ENCODE data around the gene ABCA7. TPM values are rescaled to one million over a fixed set of nuclear protein-coding genes. Genes with fewer than 3 reads are reported as not detected.

The ABCA7 gene
- total RNA-seq, 1 experiment from 2014 or later = 91.4 TPM

DNA sequence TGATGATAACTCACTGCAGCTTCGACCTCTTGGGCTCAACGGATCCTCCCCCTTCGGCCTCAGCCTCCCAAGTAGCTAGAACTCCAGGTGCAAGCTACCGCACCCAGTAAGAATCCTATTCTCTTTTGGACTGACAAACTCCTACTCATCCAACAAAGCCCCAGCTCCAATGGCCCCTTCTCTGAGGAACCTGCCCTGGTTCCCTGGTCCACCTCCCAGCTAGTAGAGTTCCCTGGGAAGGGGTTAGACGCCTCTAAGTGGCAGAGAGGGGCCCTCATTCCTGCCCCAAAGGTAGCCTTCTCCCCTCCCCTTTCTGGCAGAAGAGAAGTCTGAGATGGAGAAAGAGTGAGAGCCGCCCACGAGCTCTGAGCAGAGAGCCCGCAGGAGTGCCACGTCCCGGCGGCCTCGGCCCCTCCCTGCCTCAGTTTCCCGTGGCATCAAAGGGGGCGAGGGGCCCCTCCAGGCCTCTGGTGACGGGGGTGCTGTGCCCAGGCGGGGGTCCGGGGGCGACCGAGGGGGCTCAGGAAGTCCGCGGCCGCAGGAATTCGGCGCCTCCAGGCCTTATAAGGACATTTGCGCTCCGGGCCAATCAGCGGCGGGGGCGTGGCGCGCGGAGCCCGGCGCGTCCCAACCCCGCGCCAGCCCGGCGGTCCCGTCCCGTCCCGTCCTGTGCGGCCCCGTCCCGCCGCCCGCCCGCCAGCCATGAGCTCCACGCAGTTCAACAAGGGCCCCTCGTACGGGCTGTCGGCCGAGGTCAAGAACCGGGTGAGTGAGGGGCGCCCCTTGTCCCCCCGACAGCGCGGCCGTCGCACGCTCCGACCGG, 13.7 kb upstream of the ABCA7 start, which contains the start of gene CNN2 (continued):
- TF ChIP-seq, protein P1, sequence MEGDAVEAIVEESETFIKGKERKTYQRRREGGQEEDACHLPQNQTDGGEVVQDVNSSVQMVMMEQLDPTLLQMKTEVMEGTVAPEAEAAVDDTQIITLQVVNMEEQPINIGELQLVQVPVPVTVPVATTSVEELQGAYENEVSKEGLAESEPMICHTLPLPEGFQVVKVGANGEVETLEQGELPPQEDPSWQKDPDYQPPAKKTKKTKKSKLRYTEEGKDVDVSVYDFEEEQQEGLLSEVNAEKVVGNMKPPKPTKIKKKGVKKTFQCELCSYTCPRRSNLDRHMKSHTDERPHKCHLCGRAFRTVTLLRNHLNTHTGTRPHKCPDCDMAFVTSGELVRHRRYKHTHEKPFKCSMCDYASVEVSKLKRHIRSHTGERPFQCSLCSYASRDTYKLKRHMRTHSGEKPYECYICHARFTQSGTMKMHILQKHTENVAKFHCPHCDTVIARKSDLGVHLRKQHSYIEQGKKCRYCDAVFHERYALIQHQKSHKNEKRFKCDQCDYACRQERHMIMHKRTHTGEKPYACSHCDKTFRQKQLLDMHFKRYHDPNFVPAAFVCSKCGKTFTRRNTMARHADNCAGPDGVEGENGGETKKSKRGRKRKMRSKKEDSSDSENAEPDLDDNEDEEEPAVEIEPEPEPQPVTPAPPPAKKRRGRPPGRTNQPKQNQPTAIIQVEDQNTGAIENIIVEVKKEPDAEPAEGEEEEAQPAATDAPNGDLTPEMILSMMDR (IDR thresholded peaks at IDR 0.05 in 2 of 3, conservative IDR thresholded peaks at IDR 0.05 in 1 of 3; ENCODE audit: borderline replicate concordance in 1 of 3, insufficient read depth in 1 of 3, low read depth in 2 of 3, low read length in 2 of 3) = no peak
- peak; percentile 99 for TF ChIP-seq SRF (IDR thresholded peaks at IDR 0.05; ENCODE audit: low read depth)
- no peak for TF ChIP-seq TCF7L2 (IDR thresholded peaks at IDR 0.05; ENCODE audit: borderline replicate concordance, extremely low read depth, insufficient read depth, insufficient read length)
- no peak for TF ChIP-seq ELF1 (IDR thresholded peaks at IDR 0.05; ENCODE audit: borderline replicate concordance, low read depth)

DNA sequence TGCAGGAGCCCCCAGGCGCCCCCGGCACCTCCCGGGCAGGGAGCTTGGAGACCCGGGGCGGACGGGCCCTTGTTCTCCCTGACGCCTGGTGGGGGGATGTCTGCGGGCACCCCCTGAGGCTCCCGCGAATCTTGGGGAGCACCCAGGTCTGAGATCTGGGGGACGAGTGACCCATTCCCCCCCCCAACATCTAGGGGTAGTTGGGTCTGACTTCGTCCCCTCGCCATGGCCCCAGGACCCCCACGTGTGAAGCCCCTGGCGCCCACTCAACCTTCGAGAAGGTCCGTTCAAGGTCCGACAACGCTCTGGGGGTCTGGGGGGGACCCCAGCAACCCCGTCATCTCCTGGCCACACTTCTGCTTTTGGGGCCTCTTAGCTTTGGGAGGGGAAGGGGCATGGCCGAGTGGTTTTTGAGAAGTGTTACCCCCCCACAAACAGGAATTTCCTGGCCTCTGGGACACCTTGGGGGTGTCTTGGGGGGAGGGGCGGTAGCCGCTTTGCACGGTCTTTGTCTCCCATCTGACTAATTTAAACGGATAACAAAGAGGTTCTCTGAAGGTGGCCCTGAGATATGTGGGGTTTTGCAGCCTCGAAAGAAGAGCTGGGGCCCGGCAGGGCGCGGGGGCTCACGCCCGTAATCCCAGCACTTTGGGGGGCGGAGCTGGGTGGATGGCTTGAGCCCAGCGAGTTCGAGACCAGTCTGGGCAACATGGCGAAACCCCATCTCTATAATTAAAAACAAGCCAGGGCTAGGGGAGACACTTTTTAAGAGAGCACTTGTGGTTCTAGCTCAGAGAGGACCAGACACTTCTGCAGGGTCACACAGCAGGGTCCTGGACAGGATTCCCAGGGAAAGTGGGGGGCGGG, 12.9 kb upstream of the ABCA7 start:
- H3K4me1 ChIP-seq (ENCODE audit: control insufficient read depth in 1 of 2, insufficient read depth in 2 of 2, low read length in 2 of 2) = peaks cover 26 to 40% of the 10 kb centered on the region in 2 experiments
- H3K27me3 ChIP-seq (ENCODE audit: insufficient read depth, low read length) = no peaks in the 10 kb centered on the region
- peak overlapping the region; percentile 98 for H3K9ac ChIP-seq (ENCODE audit: low read length)
- H3K4me3 ChIP-seq (replicated peaks in 1 of 2; ENCODE audit: low read depth in 1 of 2, low read length in 2 of 2) = peak overlapping the region; percentile 95 to 99
- peaks cover 43% of the 10 kb centered on the region for H3K79me2 ChIP-seq (ENCODE audit: insufficient read depth, low read length)
- H3K9me3 ChIP-seq (ENCODE audit: control insufficient read depth in 1 of 2, insufficient read depth in 1 of 2, low read depth in 1 of 2, low read length in 2 of 2) = no peaks in the 10 kb centered on the region
- no peak overlapping the region for H2AFZ ChIP-seq (ENCODE audit: low read depth, low read length, poor library complexity, severe bottlenecking)
- peaks cover 11 to 14% of the 10 kb centered on the region in 2 experiments; a peak in 3 of 4 replicates for H3K36me3 ChIP-seq (ENCODE audit: control insufficient read depth in 1 of 2, insufficient read depth in 2 of 2, low read length in 2 of 2)
- no peaks in the 10 kb centered on the region for H4K20me1 ChIP-seq (ENCODE audit: insufficient read depth)
- ChIA-PET RAD21 (ENCODE audit: low non-redundant PET in 1 of 2, low total read pairs in 2 of 2, uncharacterized antibody in 2 of 2, unreplicated experiment in 2 of 2) (interaction anchor here (0.6 to 1.5 kb wide), 6 partner anchors 13 to 242 kb away, joined by 3 to 7 read pairs (median 3); partner anchors contain the start of genes ABCA7 (in 1 of the 2) and CIRBP (in 1 of the 2)), CTCF (interaction anchor here (0.6 to 2.9 kb wide), 5 partner anchors 13 to 239 kb away, joined by 3 to 9 read pairs (median 3); partner anchors contain the start of gene ABCA7), POLR2A (interaction anchor here (1.1 to 7.3 kb wide), 4 partner anchors 14 to 242 kb away, joined by 3 to 85 read pairs (median 7); partner anchors contain the start of genes ABCA7 and CIRBP)
- TSS peak; percentile 87 for BruUV-seq (replicated peaks)
- DNase-seq (ENCODE audit: low read depth, low spot score) = no peak
- H3K4me2 ChIP-seq (ENCODE audit: low read length) = peak overlapping the region; percentile 96
- ATAC-seq = peak; percentile 5; the same call in 1 of the 2 replicates
- peak overlapping the region; percentile 99 for H3K27ac ChIP-seq (ENCODE audit: low read depth, low read length)
- intact Hi-C loops (cut with micrococcal nuclease) = loop anchor here (2.0 to 10.0 kb wide), 3 partner anchors 14 to 218 kb away; partner anchors contain the start of genes ABCA7, ATP5F1D, GPX4 and MIDN
- H3K9me2 ChIP-seq (ENCODE audit: insufficient read depth) = no peaks in the 10 kb centered on the region
- TF ChIP-seq YY1 (IDR thresholded peaks at IDR 0.05; ENCODE audit: extremely low read depth, insufficient replicate concordance, low read depth, low read length) (no peak), CEBPB (IDR thresholded peaks at IDR 0.05; ENCODE audit: low read depth) (no peak), SIN3A (IDR thresholded peaks at IDR 0.05; ENCODE audit: low read depth) (no peak; the same call in 1 of the 2 replicates), CBX3 (IDR thresholded peaks at IDR 0.05; ENCODE audit: low read depth) (no peak), JUND (IDR thresholded peaks at IDR 0.05) (no peak), EGR1 (IDR thresholded peaks at IDR 0.05; ENCODE audit: low read depth) (no peak), POLR2AphosphoS5 (IDR thresholded peaks at IDR 0.05; ENCODE audit: low read depth, low read length) (no peak), TCF7L2 (IDR thresholded peaks at IDR 0.05; ENCODE audit: borderline replicate concordance, extremely low read depth, insufficient read depth, insufficient read length) (no peak)
- TF ChIP-seq, protein P2, sequence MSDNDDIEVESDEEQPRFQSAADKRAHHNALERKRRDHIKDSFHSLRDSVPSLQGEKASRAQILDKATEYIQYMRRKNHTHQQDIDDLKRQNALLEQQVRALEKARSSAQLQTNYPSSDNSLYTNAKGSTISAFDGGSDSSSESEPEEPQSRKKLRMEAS (IDR thresholded peaks at IDR 0.05) = no peak; the same call in 1 of the 2 replicates
- TF ChIP-seq, protein P3, sequence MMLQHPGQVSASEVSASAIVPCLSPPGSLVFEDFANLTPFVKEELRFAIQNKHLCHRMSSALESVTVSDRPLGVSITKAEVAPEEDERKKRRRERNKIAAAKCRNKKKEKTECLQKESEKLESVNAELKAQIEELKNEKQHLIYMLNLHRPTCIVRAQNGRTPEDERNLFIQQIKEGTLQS (IDR thresholded peaks at IDR 0.05) = no peak
- TF ChIP-seq, protein P1 (IDR thresholded peaks at IDR 0.05 in 2 of 3, conservative IDR thresholded peaks at IDR 0.05 in 1 of 3; ENCODE audit: borderline replicate concordance in 1 of 3, insufficient read depth in 1 of 3, low read depth in 2 of 3, low read length in 2 of 3) = no peak

Data from HCT116 (cell line).